Small intestine (tissue), 7 donors: Measurements from ENCODE around the gene MIEF2. TPM values are rescaled to one million over a fixed set of nuclear protein-coding genes. Genes with fewer than 3 reads are reported as not detected.
"Not testable (repeated sequence)": the region's sequence is repeated elsewhere in the genome, so short reads cannot be mapped to it uniquely, and the experiment has no call there.

ENCODE experiments used
- DNase-seq, 2 donors: peaks; one replicate each; pipeline versions ENCODE4 v3.0.0 to v3.0.0-alpha.2; 2013
- FAIRE-seq: peaks from 2 replicates; lab custom pipeline; 2012; peaks lifted over from hg19 to GRCh38; lab: Jason Lieb, UNC
- H3K27ac ChIP-seq, 3 donors: one replicate each; pipeline ENCODE4 v1.5.1; 2013; ENCODE audit warnings: low read length in 2 of 3, mild to moderate bottlenecking in 2 of 3, control low read depth in 1 of 3, inconsistent platforms in 1 of 3, low read depth in 1 of 3, moderate library complexity in 1 of 3
- H3K27me3 ChIP-seq, 3 donors: one replicate each; pipeline ENCODE4 v1.6.1; 2013; ENCODE audit warnings: low read length in 3 of 3, inconsistent platforms in 1 of 3; ENCODE audit not compliant: control insufficient read depth in 3 of 3, insufficient read depth in 3 of 3
- H3K36me3 ChIP-seq, 3 donors: one replicate each; pipeline ENCODE4 v1.6.1; 2013; ENCODE audit warnings: low read length in 3 of 3, inconsistent platforms in 1 of 3, low read depth in 1 of 3, mild to moderate bottlenecking in 1 of 3, moderate library complexity in 1 of 3; ENCODE audit not compliant: control insufficient read depth in 3 of 3, insufficient read depth in 2 of 3
- H3K4me1 ChIP-seq, 3 donors: one replicate each; pipeline ENCODE4 v1.6.1; 2013; ENCODE audit warnings: low read length in 2 of 3, inconsistent platforms in 1 of 3, low read depth in 1 of 3, mild to moderate bottlenecking in 1 of 3, moderate library complexity in 1 of 3; ENCODE audit not compliant: control insufficient read depth in 3 of 3, insufficient read depth in 2 of 3
- H3K4me3 ChIP-seq, 3 donors: one replicate each; pipeline ENCODE4 v1.5.1; 2013; ENCODE audit warnings: low read length in 3 of 3, control low read depth in 1 of 3, inconsistent platforms in 1 of 3, low read depth in 1 of 3, mild to moderate bottlenecking in 1 of 3, moderate library complexity in 1 of 3
- H3K9me3 ChIP-seq, 2 donors: one replicate each; pipeline ENCODE4 v1.6.1; 2013; ENCODE audit warnings: low read depth in 1 of 2, low read length in 1 of 2; ENCODE audit not compliant: control insufficient read depth in 2 of 2, insufficient read depth in 1 of 2
- WGBS, 3 donors: extraction: QIAGEN DNeasy Blood & Tissue Kit; methylation state at CpG; one replicate each; pipeline ENCODE4 v1.1.7; 2013; 5-methylcytosine and 5-hydroxymethylcytosine counted together
- polyA plus RNA-seq, 4 donors: library from polyadenylated mRNA; stranded (reverse) in 3 of 4; unstranded in 1 of 4; fragments of 200-250 nt in 3 of 4; fragments of 120-200 nt in 1 of 4; gene quantifications; one replicate each; pipeline versions ENCODE4 v1.2.1 to v1.2.3, GENCODE V29; 2013
- donor health status: healthy with polysubstance abuse.
- donor health status: control.
- donor health status: control.
- donor health status: Bipolar disorder and iron deficiency.
- donor health status: healthy.

Gene MIEF2
- polyA plus RNA-seq, 4 donors = 4.9 to 13.4 (median 7.0) TPM

DNA sequence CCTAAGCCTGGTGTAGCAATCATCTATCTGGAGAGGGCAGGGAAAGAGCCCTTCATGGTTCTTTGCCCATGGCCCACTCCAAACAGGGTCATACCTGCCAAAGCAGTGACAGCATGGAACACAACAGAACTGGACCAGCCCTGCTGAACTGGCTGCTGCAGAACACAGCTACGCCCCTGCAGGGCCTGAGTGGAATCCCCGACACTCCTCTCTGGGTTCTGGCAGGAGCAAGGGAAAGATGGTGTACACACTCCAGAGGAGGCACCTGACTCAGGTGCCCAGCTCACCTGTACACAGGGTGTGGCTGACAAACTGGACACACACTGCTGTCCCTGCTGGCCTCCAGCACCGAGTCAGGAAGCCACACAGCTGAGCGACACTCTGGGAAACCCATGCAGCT is 19.8 kb downstream of the MIEF2 start:
- H3K27me3 ChIP-seq = no peaks in the 10 kb centered on the region
- DNase-seq = no peak
- WGBS, 3 donors = 91 to 100% (median 98%) methylated on average over 4 of the region's 4 CpGs
- no peak for FAIRE-seq
- no peaks in the 10 kb centered on the region for H3K4me1 ChIP-seq
- H3K4me3 ChIP-seq = no peak overlapping the region
- peaks cover 32 to 81% (median 35%) of the 10 kb centered on the region in 3 donors for H3K36me3 ChIP-seq
- no peaks in the 10 kb centered on the region for H3K9me3 ChIP-seq
- no peak overlapping the region for H3K27ac ChIP-seq

DNA sequence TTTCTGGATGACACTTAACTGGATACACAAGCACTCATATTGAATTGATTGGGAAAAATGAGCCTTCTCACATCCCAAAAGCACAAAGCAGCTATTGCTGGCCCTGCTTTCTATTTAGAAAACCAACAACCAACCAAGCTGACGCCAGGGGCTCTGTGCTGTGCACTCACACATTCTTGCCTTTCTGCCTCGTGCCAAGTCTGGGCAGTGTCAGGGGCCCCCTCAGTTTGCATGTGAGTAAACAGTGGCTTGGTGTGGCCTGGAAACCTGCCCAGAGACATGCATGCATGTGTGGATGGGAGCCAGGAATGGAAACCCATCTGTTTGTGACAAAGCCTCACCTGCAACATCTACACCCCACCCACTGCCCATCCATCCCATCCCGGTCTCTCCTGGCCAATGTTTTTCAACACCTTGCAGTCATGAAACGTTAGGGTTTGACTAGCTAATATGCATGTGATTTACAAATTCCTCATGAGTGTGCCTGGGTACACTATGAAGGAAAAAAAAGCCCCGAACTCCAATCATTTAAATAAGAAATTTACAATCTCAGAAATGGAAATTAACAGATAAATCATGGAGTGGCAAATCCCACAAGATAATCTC is 20.4 kb downstream of the MIEF2 start:
- H3K27me3 ChIP-seq = no peaks in the 10 kb centered on the region
- H3K27ac ChIP-seq = no peak overlapping the region
- H3K9me3 ChIP-seq = no peaks in the 10 kb centered on the region
- FAIRE-seq = no peak
- H3K36me3 ChIP-seq = peaks cover 34 to 81% (median 37%) of the 10 kb centered on the region in 3 donors
- DNase-seq = no peak
- H3K4me3 ChIP-seq = no peak overlapping the region
- 59 to 70% (median 59%) methylated on average over 5 of the region's 5 CpGs for WGBS, 3 donors
- no peaks in the 10 kb centered on the region for H3K4me1 ChIP-seq

GRCh38 chr17:18281788-18282187 is 21.3 kb downstream of the MIEF2 start:
- H3K9me3 ChIP-seq = no peaks in the 10 kb centered on the region
- 94 to 96% (median 96%) methylated on average over 6 of the region's 6 CpGs for WGBS, 3 donors
- FAIRE-seq = no peak
- H3K27me3 ChIP-seq = no peaks in the 10 kb centered on the region
- H3K4me3 ChIP-seq = no peak overlapping the region
- DNase-seq = no peak
- no peak overlapping the region for H3K27ac ChIP-seq
- peaks cover 34 to 77% (median 34%) of the 10 kb centered on the region in 3 donors for H3K36me3 ChIP-seq
- H3K4me1 ChIP-seq = no peaks in the 10 kb centered on the region

- DNase-seq (no peak), FAIRE-seq (no peak)
- WGBS, 3 donors = 96 to 98% (median 97%) methylated on average over 11 of the region's 11 CpGs
- Histone ChIP-seq H3K4me3 (no peak overlapping the region), H3K9me3 (no peaks in the 10 kb centered on the region), H3K36me3 (peaks cover 27 to 74% (median 30%) of the 10 kb centered on the region in 3 donors), H3K4me1 (no peaks in the 10 kb centered on the region), H3K27me3 (no peaks in the 10 kb centered on the region), H3K27ac (no peak overlapping the region)
These were observed 24.8 kb downstream of the MIEF2 start for GRCh38 chr17:18285296-18285695.

DNA sequence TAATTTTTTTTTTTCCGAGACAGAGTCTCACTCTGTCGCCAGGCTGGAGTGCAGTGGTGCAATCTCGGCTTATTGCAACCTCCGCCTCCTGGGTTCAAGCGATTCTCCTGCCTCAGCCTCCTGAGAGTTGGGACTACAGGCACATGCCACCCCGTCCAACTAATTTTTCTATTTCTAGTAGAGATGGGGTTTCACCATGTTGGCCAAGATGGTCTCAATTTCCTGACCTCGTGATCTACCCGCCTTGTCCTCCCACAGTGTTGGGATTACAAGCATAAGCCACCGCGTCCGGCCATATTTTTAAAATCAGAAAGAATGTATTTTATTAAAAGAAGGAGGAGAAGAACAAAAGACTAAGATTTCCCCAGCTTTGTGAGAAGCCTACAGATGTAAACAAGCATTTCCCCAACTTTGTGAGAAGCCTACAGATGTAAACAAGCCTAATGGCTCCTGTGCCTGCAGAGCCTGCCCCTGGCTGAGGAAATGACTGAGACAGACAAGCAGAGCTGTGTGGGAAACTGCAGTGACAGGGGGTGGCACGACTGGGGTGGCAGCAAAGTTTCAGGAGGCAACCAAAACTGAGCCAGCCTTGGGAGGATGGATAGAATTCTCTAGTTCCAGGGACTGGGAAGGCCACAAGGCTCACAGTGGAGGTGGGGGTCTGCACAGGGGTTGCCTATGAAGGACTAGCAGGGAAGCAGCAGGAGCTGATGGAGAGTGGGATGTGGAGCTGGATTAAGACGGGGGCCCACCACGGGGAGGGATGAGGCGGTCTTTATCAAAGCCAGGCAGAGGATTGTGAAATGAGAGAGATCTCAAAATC is 31.5 kb downstream of the MIEF2 start:
- H3K4me1 ChIP-seq = no peaks in the 10 kb centered on the region
- peaks cover 17 to 78% (median 21%) of the 10 kb centered on the region in 3 donors for H3K36me3 ChIP-seq
- H3K27ac ChIP-seq = no peak overlapping the region
- H3K27me3 ChIP-seq = no peaks in the 10 kb centered on the region
- DNase-seq (no peak), FAIRE-seq (no peak)
- H3K9me3 ChIP-seq = no peaks in the 10 kb centered on the region
- H3K4me3 ChIP-seq = no peak overlapping the region
- WGBS, 3 donors = 94 to 95% (median 94%) methylated on average over 15 of the region's 15 CpGs

- peaks cover 11 to 53% (median 17%) of the 10 kb centered on the region in 3 donors for H3K36me3 ChIP-seq
- FAIRE-seq, H3K4me3 ChIP-seq, H3K4me1 ChIP-seq, H3K9me3 ChIP-seq, H3K27ac ChIP-seq, H3K27me3 ChIP-seq, DNase-seq: not testable (repeated sequence)
- WGBS, 3 donors = 93 to 94% methylated on average over 6 to 30 of the region's 30 CpGs; no CpG with 5 or more reads in 1 of the 3 donors
These were observed 37.6 kb downstream of the MIEF2 start for GRCh38 chr17:18298061-18298460.

DNA sequence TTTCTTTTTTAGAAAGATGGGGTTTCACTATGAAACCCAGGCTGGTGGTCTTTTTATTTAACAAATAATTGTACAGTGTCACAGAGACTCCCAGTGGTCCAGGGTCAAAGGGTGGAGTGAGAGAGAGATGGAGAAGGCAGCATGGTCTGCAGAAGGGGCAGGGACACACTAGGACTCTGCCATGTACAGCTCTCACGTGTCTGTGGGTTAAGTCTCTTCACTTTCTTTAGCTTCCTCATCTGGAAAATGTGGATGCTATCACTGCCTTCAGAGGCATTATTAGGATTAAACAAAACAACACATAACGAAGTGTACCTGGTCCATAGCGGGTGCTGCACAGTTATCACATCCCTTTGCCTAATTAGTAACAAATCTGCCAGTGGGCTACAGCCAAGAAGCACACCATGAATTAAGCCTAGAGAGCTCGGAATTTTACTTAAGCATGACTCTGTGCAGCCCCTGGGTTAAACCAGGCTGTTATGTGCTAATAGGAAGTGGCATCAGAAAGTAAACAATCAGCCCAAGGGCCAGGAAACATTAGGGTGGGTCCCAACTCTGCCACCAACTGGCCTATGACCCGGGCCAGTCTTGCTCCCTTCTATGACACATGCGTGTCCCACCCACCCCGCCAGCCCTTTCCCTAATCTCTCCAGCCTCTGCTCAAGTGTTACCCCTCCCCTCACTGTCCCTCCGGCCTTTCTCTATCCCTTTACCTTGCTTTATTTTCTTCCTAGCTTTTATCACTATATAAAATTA is 40.4 kb downstream of the MIEF2 start:
- Histone ChIP-seq H3K9me3 (no peaks in the 10 kb centered on the region), H3K27me3 (no peaks in the 10 kb centered on the region), H3K36me3 (peaks cover 10 to 49% (median 21%) of the 10 kb centered on the region in 3 donors), H3K4me3 (no peak overlapping the region), H3K27ac (no peak overlapping the region), H3K4me1 (no peaks in the 10 kb centered on the region)
- DNase-seq = no peak
- 79 to 87% (median 82%) methylated on average over 8 of the region's 8 CpGs for WGBS, 3 donors
- no peak for FAIRE-seq

DNA sequence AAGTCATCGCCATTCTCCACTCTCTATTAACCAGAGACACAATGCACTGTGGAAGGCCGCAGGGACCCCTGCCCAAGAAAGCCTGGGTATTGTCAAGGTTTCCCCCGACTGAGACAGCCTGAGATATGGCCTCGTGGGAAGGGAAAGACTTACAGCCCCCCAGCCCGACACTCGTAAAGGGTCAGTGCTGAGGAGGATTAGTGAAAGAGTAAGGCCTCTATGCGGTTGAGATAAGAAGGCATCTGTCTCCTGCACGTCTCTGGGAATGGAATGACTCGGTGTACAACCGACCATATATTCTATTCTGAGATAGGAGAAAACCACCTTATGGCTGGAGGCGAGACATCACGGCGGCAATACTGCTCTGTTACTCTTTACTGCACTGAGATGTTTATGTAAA is 42.7 kb downstream of the MIEF2 start:
- H3K9me3 ChIP-seq, DNase-seq, H3K4me1 ChIP-seq, H3K27ac ChIP-seq, H3K27me3 ChIP-seq, H3K4me3 ChIP-seq, FAIRE-seq: not testable (repeated sequence)
- H3K36me3 ChIP-seq = peaks cover 16 to 55% (median 29%) of the 10 kb centered on the region in 3 donors
- WGBS, 3 donors = 82 to 90% (median 90%) methylated on average over 13 of the region's 13 CpGs
